ENCODE data around the gene SLC30A3.

SLC30A3 gene

GRCh38 chr2:27264753-27265535 is 2.1 kb upstream of the SLC30A3 start:
- peak overlapping the region; percentile 43 for H3K4me3 ChIP-seq (ENCODE audit: low read length)
- peaks cover 35% of the 10 kb centered on the region for H3K27me3 ChIP-seq (ENCODE audit: control insufficient read depth, insufficient read depth, low read length)
- H3K9ac ChIP-seq (ENCODE audit: low read length), result no peak overlapping the region
- H3K27ac ChIP-seq (ENCODE audit: low read depth, low read length), result no peak overlapping the region
- H3K36me3 ChIP-seq (ENCODE audit: control insufficient read depth, insufficient read depth, low read length), result no peaks in the 10 kb centered on the region
- no peaks in the 10 kb centered on the region for H3K4me1 ChIP-seq (ENCODE audit: control insufficient read depth, insufficient read depth, low read length)

GRCh38 chr2:27264253-27264752 is 1.5 kb upstream of the SLC30A3 start:
- H3K27me3 ChIP-seq (ENCODE audit: control insufficient read depth, insufficient read depth, low read length), result peaks cover 38% of the 10 kb centered on the region
- no peak overlapping the region for H3K9ac ChIP-seq (ENCODE audit: low read length)
- H3K4me1 ChIP-seq (ENCODE audit: control insufficient read depth, insufficient read depth, low read length), result no peaks in the 10 kb centered on the region
- no peaks in the 10 kb centered on the region for H3K36me3 ChIP-seq (ENCODE audit: control insufficient read depth, insufficient read depth, low read length)
- H3K4me3 ChIP-seq (ENCODE audit: low read length), result peak overlapping the region; percentile 43
- H3K27ac ChIP-seq (ENCODE audit: low read depth, low read length), result no peak overlapping the region

GRCh38 chr2:27263287-27264252 is 723 bp upstream of the SLC30A3 start:
- Histone ChIP-seq H3K4me1 (ENCODE audit: control insufficient read depth, insufficient read depth, low read length) (no peaks in the 10 kb centered on the region), H3K4me3 (ENCODE audit: low read length) (peak overlapping the region; percentile 54), H3K27ac (ENCODE audit: low read depth, low read length) (no peak overlapping the region), H3K27me3 (ENCODE audit: control insufficient read depth, insufficient read depth, low read length) (peaks cover 40% of the 10 kb centered on the region), H3K36me3 (ENCODE audit: control insufficient read depth, insufficient read depth, low read length) (no peaks in the 10 kb centered on the region), H3K9ac (ENCODE audit: low read length) (no peak overlapping the region)

GRCh38 chr2:27261926-27262298 is 935 bp downstream of the SLC30A3 start:
- Histone ChIP-seq H3K27ac (ENCODE audit: low read depth, low read length) (no peak overlapping the region), H3K27me3 (ENCODE audit: control insufficient read depth, insufficient read depth, low read length) (peaks cover 47% of the 10 kb centered on the region), H3K4me3 (ENCODE audit: low read length) (no peak overlapping the region), H3K4me1 (ENCODE audit: control insufficient read depth, insufficient read depth, low read length) (no peaks in the 10 kb centered on the region), H3K36me3 (ENCODE audit: control insufficient read depth, insufficient read depth, low read length) (no peaks in the 10 kb centered on the region), H3K9ac (ENCODE audit: low read length) (no peak overlapping the region)

- Histone ChIP-seq H3K27me3 (ENCODE audit: control insufficient read depth, insufficient read depth, low read length) (peaks cover 47% of the 10 kb centered on the region), H3K27ac (ENCODE audit: low read depth, low read length) (no peak overlapping the region), H3K4me3 (ENCODE audit: low read length) (no peak overlapping the region), H3K4me1 (ENCODE audit: control insufficient read depth, insufficient read depth, low read length) (no peaks in the 10 kb centered on the region), H3K9ac (ENCODE audit: low read length) (no peak overlapping the region), H3K36me3 (ENCODE audit: control insufficient read depth, insufficient read depth, low read length) (no peaks in the 10 kb centered on the region)
Observed at GRCh38 chr2:27261241-27261925, 1.5 kb downstream of the SLC30A3 start.

- no peaks in the 10 kb centered on the region for H3K4me1 ChIP-seq (ENCODE audit: control insufficient read depth, insufficient read depth, low read length)
- peaks cover 32% of the 10 kb centered on the region for H3K27me3 ChIP-seq (ENCODE audit: control insufficient read depth, insufficient read depth, low read length)
Observed at GRCh38 chr2:27258051-27258450, 4.8 kb downstream of the SLC30A3 start.

GRCh38 chr2:27256855-27257454 is 5.9 kb downstream of the SLC30A3 start:
- Histone ChIP-seq H3K27ac (ENCODE audit: low read depth, low read length) (no peak overlapping the region), H3K9ac (ENCODE audit: low read length) (no peak overlapping the region), H3K4me1 (ENCODE audit: control insufficient read depth, insufficient read depth, low read length) (no peaks in the 10 kb centered on the region), H3K36me3 (ENCODE audit: control insufficient read depth, insufficient read depth, low read length) (no peaks in the 10 kb centered on the region), H3K4me3 (ENCODE audit: low read length) (no peak overlapping the region), H3K27me3 (ENCODE audit: control insufficient read depth, insufficient read depth, low read length) (peaks cover 27% of the 10 kb centered on the region)

More at GRCh38 chr2:27258051-27258450, 4.8 kb downstream of the SLC30A3 start:
- Histone ChIP-seq H3K9ac (ENCODE audit: low read length) (no peak overlapping the region), H3K27ac (ENCODE audit: low read depth, low read length) (no peak overlapping the region), H3K36me3 (ENCODE audit: control insufficient read depth, insufficient read depth, low read length) (no peaks in the 10 kb centered on the region), H3K4me3 (ENCODE audit: low read length) (no peak overlapping the region)

GRCh38 chr2:27255660-27256059 is 7.2 kb downstream of the SLC30A3 start:
- H3K4me1 ChIP-seq (ENCODE audit: control insufficient read depth, insufficient read depth, low read length), result no peaks in the 10 kb centered on the region
- H3K27ac ChIP-seq (ENCODE audit: low read depth, low read length), result no peak overlapping the region
- H3K27me3 ChIP-seq (ENCODE audit: control insufficient read depth, insufficient read depth, low read length), result peaks cover 18% of the 10 kb centered on the region
- H3K36me3 ChIP-seq (ENCODE audit: control insufficient read depth, insufficient read depth, low read length), result no peaks in the 10 kb centered on the region
- no peak overlapping the region for H3K9ac ChIP-seq (ENCODE audit: low read length)
- no peak overlapping the region for H3K4me3 ChIP-seq (ENCODE audit: low read length)

- H3K9ac ChIP-seq (ENCODE audit: low read length), result no peak overlapping the region
- no peaks in the 10 kb centered on the region for H3K4me1 ChIP-seq (ENCODE audit: control insufficient read depth, insufficient read depth, low read length)
- H3K36me3 ChIP-seq (ENCODE audit: control insufficient read depth, insufficient read depth, low read length), result no peaks in the 10 kb centered on the region
- no peak overlapping the region for H3K27ac ChIP-seq (ENCODE audit: low read depth, low read length)
- peaks cover 14% of the 10 kb centered on the region for H3K27me3 ChIP-seq (ENCODE audit: control insufficient read depth, insufficient read depth, low read length)
- no peak overlapping the region for H3K4me3 ChIP-seq (ENCODE audit: low read length)
Observed at GRCh38 chr2:27255187-27255586, 7.7 kb downstream of the SLC30A3 start.

GRCh38 chr2:27251766-27252165 is 11.1 kb downstream of the SLC30A3 start:
- Histone ChIP-seq H3K9ac (ENCODE audit: low read length) (no peak overlapping the region), H3K4me1 (ENCODE audit: control insufficient read depth, insufficient read depth, low read length) (no peaks in the 10 kb centered on the region), H3K36me3 (ENCODE audit: control insufficient read depth, insufficient read depth, low read length) (no peaks in the 10 kb centered on the region), H3K27ac (ENCODE audit: low read depth, low read length) (no peak overlapping the region), H3K4me3 (ENCODE audit: low read length) (no peak overlapping the region), H3K27me3 (ENCODE audit: control insufficient read depth, insufficient read depth, low read length) (no peaks in the 10 kb centered on the region)

GRCh38 chr2:27250652-27251379 is 12.0 kb downstream of the SLC30A3 start:
- H3K36me3 ChIP-seq (ENCODE audit: control insufficient read depth, insufficient read depth, low read length), result no peaks in the 10 kb centered on the region
- H3K27ac ChIP-seq (ENCODE audit: low read depth, low read length), result no peak overlapping the region
- no peaks in the 10 kb centered on the region for H3K4me1 ChIP-seq (ENCODE audit: control insufficient read depth, insufficient read depth, low read length)
- no peaks in the 10 kb centered on the region for H3K27me3 ChIP-seq (ENCODE audit: control insufficient read depth, insufficient read depth, low read length)
- H3K4me3 ChIP-seq (ENCODE audit: low read length), result no peak overlapping the region
- no peak overlapping the region for H3K9ac ChIP-seq (ENCODE audit: low read length)
